HG03520 (cell line): ENCODE measurements around the gene GRK5.

Experiments used
- ATAC-seq: cut with Tn5 transposase; IDR thresholded peaks from one replicate; pipeline ENCODE4 v1.9.1; 2021; ENCODE audit warnings: mild to moderate bottlenecking, moderate library complexity; ENCODE audit not compliant: unreplicated experiment

GRK5 gene

GRCh38 chr10:119496273-119496672 is 288.9 kb downstream of the GRK5 start:
- ATAC-seq: peak; percentile 85

GRCh38 chr10:119497243-119497642 is 289.9 kb downstream of the GRK5 start:
- ATAC-seq: no peak

DNA sequence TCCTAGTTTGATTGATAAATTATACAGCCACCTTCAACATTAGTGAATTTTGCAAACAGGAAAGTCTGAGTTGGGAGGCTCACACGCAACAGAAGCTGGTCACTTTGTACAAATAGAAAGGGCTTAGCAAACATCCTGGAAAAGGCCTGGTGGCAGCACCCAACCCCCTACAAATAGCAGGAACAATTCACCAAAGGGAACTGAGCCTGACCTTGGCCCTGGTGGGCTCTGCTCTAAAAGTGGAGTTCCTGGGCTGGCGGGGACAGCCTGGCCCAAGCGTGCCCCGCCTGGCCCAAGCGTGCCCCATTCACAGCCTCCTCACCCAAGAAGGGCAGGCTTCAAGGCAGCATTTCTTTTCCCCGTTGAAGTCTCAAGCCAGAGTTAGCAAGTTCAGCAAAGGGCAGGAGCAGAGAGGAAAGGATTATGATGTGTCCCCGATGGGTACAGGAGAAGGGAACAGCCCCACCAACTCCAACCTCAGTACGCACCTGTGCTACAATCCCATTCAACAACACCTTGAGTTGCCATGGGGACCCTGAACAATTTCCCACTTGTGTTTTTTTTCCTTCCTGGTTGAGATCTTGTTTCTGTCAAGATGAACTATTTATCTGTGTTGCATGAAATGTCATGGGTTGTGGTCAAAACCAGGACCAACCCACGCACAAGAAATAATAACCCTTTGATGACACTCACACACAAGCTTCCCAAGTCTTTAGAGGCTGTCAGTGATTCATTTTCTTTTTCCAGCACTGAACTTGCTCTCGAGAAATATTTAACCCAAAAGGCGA is 291.7 kb downstream of the GRK5 start:
- ATAC-seq: no peak

DNA sequence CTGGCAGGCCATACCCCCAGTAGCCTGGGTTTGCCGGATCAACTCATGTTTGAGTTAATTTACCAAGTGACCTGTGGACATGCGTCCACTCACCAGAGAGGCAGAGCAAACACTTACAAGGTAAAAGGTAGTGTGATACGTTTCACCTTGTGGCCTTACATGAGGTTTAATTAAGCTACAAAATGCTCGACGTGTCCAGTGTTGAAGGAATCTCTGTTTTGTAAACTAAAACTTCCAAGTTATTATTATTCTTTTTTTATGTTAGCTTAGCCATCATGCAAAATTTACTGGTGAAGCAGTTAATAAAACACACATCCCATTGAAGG is 292.3 kb downstream of the GRK5 start:
- ATAC-seq: no peak

- no peak for ATAC-seq
Observed at GRCh38 chr10:119500123-119500795, 292.9 kb downstream of the GRK5 start.

DNA sequence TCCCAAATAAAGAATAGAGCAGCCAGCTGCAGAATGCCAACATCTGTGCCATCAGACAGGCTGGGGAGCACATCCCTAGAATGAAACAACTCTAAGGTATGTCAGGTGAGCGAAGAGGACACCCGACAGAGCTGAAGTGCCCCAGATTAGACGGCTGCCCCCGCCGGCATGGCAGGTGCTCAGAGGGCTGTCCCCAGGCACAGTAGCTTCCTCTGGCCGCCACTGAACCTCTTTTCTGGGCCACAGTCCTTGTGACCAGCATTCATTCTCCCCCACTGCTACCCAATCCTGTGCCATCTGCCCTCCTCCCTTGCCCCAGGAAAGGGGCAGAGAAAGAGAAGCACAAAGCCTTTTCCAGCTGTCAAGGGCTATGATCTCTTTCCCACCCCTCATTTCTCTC is 293.4 kb downstream of the GRK5 start:
- ATAC-seq: no peak

DNA sequence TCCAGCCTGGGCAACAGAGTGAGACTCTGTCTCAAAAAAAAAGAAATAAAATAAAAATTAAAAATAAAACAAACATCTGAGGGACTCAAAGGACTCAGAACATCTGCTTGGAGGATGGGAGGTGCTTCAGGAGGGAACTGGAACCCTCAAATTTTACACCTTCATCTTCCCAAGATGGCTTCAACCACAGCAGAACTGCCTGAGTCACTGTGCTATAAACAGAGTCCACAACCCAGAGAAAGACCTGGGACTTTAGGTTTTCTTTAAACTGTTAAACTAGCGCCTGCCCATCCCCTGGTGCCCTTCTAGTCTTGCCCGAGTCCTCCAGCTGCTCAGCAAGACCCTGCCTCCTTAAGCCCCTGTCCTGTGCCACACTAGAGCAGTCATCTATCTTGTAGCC is 294.3 kb downstream of the GRK5 start:
- no peak for ATAC-seq

DNA sequence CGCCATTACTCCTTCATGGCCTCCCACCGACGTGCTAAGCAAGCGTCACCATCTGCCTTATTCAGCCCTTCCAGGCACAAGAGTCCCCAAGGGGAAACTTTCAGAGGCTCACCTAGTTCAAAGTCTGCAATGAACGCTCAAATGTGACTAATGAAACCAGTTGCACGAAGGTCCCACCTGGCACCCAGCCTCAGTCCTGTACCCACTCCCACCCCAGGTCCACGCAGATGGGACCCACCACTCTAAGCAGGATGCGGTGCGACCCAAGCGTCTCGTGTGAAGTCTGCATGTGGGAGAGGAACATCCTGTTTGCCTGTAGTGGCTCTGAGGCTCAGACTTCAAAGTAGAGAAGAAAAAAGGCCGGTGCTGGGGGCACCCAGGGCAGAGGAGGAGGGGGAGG is 294.8 kb downstream of the GRK5 start:
- ATAC-seq: no peak

- ATAC-seq: no peak
Observed at GRCh38 chr10:119502618-119503155, 295.3 kb downstream of the GRK5 start.

GRCh38 chr10:119503821-119504220 is 296.4 kb downstream of the GRK5 start:
- no peak for ATAC-seq

DNA sequence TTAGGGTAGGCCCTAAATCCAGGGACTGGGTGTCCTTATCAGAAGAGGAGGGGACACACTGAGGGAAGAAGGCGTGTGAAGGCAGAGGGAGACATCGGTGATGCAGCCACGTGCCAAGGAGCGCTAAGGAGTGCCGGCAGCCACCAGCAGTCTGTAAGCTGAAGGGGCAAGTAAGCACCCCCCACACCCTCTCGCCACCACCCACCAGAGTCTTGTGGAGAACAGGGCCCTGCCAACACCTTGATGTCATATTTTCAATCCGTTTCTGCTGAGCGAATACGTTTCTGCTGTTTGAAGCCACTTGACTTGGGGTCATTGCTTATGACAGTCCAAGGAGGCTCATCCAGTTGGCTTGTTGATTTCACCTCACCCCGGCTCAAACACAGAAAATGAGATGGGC is 297.3 kb downstream of the GRK5 start:
- no peak for ATAC-seq

- no peak for ATAC-seq
Observed at GRCh38 chr10:119505131-119505551, 297.8 kb downstream of the GRK5 start.
